ENCODE measurements around the gene EPHB6.

Gene EPHB6

DNA sequence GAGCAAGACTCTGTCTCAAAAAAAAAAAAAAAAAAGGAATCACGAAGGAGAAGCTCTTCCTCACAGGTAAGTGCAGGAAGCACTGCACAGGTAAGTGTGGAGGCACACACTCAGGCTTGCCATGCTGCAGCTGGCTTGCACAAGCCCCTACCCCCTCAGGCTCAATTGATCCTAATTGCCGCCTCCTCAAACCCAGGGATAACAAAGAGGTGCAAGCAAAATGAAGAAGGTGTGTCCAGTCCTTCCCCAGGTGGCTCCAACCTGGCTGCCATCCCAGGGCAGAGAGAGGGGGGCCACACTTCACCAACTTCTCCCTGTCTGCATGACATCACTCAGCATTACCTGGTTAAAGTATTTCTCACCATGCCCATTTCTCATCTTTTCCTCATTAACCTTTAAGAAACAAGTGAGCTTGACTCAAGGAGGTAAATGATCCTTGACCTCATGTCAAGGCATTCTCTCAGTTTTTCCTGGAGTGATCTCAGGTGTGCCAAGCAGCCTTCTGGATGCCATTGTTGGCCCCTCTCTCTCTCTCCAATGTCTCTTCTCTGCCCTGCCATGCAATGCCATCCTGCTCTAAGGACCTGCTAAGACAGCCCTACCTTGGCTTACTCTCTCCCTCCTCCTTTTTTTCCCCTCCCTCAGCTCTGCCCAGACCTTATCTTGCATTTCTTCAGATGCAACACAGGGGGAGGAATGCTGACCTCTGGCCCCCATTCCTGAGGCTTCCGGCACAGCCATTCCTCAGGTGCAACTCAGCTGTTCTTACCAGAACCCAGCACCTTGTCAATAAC is 43.7 kb downstream of the EPHB6 start:
- no peak for DNase-seq

DNA sequence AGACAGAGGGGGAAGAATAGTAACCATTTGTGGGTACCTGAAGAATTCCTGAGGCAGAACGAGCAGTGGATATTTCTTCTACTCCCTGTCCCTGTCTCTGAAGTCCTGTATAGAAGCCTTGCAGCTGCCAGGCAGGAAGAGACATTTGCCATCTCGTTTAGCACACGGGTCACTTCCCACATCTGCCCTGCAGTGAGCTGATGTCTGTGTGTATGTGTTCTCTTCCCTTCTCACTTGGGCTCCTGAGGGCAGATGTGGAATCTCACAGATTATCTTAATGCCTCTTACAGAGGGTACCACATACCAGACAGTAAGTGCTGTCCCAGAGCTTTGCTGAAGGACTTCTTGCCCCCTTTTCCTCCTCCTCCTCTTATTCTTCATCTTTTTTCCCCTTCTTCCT is 44.8 kb downstream of the EPHB6 start:
- no peak for DNase-seq

DNA sequence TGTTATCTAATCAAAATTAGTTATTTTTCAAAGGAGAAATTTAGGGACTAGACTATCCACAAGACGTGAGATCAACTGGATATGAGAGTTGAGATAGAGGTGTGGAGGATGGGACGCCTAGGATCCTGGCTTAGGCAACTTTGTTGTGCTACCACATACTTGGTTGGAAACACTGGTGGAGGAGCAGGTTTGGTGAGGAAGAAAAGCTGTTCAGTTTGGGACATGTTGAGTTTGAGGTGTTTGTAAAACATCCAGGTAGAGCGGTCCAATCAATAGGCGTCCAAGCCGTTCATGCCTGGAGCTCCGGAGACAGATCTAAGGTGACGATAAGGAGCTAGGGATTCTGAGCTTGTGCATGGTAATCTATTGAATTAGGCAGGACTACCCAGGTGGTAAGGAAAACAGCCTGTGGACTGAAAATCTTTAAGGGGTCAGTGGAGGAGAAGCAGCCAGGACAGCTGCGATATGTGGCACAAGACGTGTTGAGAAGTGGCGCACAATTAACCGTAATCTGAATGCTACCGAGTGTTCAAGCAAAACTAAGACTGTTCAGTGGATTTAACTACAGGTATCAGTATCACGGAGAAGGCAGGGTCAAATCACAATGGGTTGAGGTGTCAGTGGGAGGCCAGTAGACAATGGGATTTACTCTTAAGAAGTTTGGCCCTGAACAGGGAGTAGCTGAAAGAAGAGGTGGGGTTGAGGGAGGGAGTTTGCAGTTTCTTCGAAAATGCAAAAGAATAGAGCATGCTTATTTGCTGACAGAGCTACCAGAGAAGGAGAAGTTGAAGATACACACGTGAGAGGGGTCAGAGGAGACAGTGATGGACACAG is 46.8 kb downstream of the EPHB6 start:
- no peak for DNase-seq

DNA sequence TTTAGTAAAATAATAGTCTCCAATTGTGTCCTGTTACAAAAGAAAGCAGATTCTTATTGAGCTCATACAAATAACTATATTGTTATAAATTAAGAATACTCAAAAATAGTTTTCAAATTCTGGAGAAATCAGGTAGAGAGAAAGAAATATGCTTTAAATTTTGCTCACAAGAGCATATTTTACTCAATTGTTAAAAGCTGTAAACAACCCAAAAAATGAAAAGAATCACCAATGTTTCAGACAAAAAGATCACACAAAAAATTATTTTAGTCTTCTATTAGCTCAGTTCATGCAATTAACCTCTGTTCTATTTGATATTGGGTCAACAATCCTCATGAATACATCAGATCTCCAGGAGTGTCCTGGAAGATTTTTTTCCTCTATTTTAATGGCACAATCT is 49.3 kb downstream of the EPHB6 start:
- no peak for DNase-seq

DNA sequence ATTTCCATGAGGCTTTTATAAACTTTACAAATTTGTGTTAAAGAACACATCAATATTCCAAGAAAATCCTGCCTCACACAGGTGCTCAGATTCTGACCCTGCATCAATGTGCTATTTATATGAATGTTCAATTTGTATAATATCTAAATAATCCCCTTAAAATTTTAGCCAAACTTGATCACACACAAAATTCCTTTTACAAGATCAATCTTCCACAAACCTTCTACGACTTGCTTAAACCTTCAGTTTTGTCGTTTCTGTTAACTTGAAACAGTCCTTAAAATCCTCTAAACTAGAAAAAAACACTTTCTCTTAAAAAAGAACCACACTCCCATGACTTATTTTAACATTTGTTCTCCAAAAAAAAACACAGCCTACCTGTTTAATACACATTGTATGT is 50.9 kb downstream of the EPHB6 start:
- no peak for DNase-seq

DNA sequence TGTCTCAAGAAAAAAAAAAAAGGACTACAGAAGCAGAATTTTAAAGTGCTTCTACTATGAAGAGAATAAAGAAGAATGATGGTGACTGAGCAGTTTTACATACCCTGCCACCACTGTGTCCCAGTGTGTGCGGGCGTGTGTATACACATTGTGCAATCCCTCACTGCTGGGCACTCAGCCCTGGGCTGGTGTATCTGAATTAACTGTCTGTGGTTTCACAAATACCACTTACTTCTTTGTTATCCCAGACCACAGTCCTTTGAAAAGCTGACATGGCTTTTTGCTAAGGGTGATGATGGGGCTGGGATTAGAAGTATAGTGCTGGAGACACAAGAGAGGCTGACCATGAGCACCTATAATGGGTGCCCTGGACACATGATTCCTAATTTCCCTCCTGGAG is 51.8 kb downstream of the EPHB6 start:
- DNase-seq = no peak

DNA sequence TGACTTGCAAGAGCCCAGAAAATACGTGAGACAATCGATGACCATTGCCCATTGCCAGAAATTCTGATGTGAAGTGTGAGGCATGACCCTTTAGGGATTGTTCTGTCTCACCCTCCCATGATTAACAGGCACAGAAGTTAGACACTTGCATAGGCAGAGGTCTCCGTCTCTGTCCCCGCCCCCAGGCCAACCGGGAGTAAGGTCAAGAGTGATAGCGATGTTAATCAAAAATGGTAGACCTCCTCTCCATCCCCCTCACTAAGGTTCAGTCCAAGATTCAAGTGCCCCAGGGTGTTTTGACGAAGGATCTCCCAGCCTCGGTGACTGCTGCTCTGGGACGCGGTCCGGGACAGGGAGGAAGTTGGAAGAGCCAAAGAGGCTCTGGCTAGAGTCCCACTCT is 53.4 kb downstream of the EPHB6 start:
- DNase-seq = no peak

DNA sequence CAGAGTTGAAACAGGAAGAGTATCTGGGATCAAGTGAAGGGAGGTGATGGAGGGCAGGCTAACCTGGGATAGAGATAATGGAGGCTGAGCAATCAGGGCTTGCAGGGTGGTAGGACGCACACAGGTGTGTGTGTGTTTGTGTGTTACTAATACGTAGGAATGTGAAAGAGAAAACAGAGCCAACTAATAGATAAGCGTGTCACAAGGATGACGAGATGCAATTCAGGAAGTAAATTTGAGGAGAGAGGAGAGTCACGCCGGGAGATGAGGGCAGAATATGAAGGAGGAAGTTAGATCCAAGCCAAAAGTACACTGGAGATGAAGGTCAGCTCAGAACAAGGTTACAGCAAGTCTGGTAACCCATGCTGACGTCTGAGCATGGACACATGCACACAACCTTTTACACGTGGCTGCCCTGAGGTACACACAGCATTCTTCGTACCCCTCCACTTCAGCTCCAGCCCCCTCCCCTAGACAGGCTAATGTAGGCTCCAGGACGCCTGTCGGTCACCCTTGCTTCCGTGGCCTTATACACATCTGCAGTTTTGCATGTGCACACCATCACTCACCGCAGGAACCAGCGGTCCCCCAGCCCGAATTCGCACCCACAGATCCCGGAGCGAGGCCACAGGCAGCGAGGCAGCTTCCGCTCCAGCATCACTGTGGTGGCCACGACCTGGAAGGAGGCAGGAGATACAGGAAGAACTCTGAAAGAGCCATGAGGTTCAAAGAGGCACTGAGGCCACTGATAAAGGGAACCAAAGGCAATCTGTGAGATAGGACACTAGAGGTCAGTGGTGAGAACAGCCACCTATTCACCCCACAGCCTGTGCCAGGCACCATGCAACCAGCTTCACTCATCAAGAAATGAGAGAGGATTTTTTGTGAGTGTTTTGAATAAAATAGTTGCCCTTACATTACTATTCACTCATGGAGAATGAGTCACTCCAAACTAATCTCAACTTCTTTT is 54.3 kb downstream of the EPHB6 start:
- no peak for DNase-seq

DNA sequence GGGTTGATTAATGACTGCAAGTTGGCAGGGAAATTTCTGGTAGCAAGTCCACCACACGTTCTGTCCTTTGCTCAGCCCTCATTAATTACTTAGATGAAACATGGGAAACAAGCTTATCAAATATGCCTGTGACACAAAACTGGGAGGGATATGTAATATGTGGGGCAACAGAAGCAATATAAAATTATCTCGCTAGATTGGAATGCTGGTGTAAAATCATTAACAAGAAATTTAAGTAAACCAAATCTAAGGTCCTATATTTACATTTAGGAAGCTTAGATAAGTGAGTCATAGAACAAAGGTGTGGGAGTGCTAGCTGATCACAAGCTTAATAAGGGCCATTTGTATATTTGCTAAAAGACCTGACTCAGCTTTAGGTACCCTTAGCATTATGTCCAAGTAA is 55.2 kb downstream of the EPHB6 start:
- DNase-seq = no peak

DNA sequence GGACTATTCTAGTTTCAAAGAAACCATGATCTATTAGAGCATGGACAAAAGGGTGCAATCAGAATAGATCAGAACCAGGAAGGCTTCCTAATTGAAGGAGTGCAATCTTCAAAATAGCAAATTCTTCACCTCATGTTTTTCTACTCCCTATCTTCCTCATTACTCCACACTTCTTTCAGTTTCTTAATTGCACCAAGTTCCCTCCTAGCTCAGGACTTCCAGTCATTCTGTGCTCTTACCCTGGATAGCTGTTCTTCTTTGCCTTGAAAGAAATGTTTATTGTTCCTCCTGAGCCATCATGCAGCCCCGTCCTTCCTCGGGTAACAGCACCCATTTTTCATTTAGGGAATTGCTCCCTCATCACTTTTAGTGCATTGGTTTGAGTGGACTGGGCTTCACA is 55.6 kb downstream of the EPHB6 start:
- no peak for DNase-seq

DNA sequence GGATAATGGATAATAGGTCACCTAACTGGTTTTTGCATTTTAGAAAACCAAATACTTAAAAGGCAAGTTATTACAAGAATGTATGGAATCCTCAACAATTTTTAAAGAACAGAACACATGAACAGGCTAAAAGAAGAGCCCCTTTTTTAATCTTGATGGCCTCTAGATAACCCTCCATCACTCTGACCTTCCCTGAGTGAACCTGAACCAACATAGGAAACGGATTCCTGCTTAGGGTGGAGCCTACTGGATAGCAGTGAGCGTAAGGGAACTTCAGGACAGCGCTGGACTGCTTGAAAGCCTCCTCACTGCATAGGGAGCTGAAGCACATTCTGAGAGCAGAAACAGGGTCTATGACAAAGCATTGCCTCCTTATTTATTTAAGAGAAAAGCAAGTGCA is 58.2 kb downstream of the EPHB6 start:
- DNase-seq = no peak

DNA sequence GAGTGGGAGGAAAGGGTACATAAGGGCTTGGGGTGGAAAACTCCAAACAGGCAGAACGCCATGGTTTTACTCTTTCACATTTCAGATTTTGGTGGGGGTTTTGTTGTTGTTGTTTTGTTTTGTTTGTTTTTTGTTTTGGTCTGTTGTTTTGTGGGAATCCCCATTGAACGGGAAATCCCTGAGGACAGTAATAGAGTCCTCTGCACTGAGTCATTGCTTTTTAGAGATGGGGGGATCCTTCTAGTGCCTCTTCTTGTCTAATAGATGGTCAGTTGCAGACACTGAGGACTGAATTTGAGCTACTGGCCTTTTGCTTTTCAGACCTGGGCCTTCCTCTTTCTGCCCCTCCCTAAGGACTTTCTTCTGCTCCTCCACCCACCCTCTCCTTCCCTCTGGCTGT is 58.7 kb downstream of the EPHB6 start:
- no peak for DNase-seq

DNA sequence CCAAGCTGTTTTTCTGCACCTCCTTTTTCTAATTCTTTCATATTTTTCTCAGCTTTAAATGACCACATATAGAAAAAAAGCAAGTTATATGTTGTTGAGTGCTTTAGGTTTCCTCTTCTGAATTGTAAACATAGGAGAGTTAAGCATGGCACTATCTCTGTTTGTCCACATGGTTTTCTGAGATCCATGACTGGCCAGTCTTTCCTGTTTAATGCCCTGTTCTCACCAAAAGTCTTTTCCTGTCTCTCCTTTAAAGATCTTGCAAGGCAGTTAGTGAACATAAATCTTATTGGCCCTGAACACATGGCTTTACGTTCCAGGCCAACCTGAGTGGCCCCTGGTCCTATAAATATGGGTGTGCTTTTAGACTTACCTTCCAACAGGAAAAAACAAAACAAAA is 59.2 kb downstream of the EPHB6 start:
- no peak for DNase-seq

DNA sequence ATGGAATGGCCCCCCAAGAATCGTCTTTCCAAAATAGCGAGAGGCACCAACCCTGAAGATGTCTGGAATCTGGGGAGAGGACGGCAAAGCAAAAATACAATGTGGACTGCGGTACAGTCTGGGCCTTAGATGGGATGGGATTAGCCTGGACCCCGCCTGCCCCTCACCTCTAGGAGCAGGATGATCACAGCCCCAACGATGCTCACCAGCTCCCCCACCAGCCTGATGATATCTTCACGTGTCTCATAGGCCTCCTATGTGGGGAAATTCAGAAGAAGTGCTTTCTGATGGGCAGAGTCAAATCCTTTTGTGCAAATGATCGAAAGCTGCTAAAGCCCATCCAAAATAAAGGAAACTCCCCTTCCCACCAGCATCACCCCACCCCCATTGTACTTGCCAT is 60.4 kb downstream of the EPHB6 start:
- no peak for DNase-seq

DNA sequence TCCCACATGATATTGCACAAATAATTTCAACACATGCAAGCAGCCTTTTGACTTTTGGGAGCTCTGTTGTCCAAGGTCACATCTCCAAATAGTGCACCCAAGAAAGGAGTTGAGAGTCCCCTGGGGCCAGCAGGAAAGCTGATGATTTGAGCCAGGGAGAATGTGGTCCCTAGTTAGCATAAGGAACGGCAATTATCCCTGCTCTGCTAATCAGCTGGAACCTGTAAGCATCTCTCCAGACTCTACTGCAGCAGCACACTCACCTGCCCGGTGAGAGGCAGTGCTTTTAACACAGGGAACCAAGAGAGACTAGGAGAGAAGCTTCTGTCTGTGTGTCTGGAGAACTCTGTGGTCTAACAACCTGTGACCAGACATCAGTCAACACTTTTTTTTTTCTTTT is 61.6 kb downstream of the EPHB6 start:
- no peak for DNase-seq

DNA sequence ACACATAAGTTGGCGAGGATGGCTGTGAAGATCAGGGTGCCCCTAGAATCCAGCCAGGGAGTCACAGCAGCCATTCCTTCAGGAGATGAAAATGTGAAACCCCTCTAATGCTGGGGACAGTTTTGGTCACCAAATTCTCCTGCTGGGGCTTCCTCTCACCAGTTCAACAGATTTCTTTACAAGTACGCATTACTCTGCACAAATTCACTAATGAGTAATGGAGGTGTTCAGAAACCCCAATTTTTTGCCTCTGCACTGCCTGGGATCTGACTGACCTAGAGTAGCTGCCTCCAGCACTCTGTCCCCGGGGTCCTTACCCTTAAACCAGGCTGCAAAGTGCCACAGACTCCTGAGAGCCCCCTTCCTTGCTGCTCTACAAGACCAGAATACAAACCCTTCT is 62.6 kb downstream of the EPHB6 start:
- no peak for DNase-seq

DNA sequence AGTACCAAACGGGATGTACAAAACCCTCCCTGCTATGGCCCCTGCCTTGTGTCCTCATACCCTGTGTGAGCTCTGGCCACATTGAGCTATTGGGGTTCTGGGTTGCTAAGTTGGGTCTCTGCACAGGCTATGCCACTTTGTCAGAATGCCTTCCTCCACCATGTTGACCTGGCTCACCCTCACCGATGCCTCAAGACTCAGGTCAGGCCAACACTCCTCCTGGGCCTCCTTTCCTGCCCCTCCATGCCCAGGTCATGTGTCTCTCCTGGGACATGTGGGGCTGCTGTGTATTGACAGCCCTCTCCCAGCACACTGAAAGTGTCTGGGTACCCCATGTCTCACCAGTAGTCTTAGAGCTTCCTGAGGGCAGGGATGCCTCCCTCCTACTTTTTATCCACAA is 64.0 kb downstream of the EPHB6 start:
- no peak for DNase-seq

DNA sequence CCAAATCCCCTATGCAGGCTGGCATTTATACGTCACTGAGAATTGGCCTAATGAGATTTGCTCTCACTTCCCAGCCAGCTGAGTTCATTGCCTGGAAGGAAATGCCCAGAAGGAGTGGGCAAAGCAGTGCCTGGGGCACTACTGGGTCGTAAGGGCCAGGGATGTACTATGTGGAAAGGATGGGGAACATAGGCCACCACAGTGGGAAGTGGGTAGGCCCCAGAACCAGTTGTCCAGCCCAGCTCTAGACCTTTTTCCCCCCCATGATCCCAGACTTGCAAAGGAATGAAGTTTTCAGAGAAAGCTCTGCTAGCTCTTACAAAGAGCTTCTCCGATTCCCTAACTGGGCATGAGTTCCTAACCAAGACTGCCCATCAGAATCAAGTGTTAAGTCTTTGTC is 64.8 kb downstream of the EPHB6 start:
- DNase-seq = no peak

All from cerebellar nuclear complex (tissue), 1 donor.